Measurements from ENCODE around the gene CDH15.
A peak's percentile ranks its signal among the peaks of the same experiment; 100 is the strongest.
"Not testable (repeated sequence)": the region's sequence is repeated elsewhere in the genome, so short reads cannot be mapped to it uniquely, and the experiment has no call there.

CDH15 gene

DNA sequence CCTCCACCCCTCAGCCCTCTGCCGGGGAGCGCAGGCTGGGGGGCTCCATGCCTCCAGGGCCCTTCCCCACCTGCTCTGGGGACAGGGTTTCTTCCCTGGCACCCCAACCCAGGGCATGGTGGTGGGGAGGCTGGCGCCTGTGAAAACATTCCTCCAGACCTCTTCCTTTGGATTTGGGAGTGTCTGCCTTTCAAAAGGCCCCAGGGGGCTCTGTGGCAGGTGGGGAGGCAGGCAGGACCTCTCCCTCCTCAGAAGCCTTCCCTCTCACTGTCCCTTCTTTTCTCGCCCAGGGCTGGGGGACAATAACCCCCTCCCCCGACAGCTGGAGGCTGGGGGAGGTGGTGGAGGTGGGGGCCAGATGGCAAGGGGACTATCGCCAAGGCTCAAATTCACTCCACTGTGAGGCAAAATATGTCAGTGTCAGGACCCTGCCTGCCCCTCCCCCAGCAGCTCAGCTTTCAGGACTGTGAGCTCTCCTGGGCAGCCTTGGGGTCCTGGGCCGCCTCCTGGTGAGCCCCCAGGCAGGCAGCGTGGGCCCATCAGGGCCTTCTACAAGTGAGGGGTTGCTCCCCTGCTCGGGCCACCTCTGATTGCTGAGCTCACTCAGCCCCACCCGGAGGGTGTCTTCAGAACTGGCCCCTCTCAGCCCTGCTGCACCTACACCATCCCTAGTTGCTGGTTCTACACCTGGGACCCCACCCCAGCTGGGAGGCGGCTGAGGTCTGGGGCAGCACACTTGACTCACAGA is 1.8 kb downstream of the CDH15 start:
- no peak for DNase-seq

DNA sequence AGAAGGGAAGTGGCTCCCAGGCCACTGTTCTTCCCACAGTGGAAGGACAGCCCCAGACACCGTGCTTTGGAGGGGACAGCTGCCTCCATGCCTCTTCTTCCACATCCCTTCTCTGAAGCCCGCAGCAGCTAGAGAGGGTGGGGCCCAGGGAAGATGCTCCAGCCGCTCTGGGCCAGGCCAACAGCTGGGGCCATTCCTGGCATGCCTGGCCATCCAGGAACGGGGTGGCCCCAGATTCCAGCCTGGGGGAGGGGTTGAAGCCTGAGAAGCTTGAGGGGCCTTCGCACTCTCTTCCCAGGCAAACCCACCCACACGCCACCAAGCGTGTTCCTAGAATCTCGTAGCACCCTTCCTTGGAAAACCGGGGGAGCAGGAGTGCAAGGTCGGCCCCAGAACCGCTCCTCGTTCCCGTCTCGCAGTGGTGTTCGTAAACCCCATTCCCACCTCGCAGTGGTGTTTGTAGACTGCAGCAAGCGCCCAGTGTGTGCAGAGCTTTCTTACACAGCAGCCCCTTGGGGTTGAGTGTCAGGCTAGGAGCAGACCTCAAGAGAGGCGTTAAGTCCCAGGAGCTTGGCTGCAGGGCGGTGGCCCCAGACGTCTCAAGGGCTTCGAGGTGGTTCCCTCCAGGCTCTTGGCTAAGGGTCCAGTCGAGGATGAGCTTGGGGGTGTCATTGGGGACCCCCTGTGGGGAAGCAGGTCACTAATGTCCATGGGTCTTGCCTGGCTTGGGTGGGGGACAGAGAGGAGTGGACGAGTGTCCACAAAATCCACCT is 2.7 kb downstream of the CDH15 start:
- no peak for DNase-seq

DNA sequence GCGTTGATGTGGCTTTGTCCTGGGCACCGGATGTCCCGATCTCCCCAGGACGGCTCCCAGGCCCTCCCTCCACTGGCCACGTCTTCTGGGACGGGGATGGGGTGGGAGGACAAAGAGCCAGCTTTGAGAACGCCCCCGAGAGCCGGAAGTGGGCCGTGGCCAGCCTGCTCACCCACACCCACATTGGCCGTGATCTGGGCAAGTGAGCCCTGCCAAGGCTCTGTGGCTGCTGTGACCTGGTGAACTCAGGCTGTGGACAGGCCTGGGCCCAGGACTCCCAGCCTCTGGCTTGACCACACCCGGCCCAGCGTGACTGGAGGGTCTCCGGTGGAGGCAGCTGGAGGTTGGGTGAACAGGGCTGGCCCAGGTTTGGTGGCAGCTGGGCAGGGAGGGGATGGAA is 3.3 kb downstream of the CDH15 start:
- DNase-seq = no peak

DNA sequence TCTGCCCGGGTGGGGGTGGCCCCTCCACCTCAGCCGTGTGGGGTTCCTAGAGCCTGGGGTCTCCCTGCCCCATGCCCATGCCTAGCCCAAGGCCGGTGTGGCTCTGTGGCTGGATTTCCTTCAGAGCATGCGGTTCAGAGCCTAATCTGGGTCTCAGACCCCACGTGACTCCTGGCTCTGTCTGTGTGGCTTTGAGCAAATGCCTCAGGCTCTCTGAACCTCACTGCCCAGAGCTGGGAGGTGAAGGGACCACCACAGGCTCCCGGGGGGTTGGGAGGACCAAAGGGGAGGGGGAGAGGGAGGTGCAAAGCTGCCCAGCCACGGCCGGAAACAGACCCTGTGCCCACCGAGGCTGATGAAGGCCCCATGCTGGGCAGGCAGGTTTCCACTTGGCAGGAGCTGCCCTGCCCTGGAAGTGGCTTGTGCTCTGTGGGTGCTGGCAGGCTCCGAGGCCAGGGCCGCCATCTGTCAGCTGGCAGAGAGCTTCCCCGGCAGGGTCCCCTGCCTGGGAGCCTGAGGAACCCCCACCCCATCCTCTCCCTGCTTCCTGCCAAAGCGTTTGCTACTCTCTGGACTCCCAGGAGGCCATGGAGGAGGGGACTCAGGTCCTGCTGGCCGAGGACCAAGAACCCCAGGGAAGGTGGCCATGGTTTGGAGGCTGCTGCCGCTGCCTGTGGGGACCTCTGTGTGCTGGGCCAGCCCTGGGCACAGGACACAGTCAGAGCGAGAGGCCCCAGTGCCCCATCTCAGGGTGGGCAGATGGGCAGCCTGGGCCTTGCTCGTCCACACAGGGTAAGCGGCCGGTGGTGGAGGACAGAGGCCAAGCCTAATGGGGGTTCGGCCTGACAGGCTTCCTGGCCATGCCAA is 4.0 kb downstream of the CDH15 start:
- peak; percentile 71 for DNase-seq

DNA sequence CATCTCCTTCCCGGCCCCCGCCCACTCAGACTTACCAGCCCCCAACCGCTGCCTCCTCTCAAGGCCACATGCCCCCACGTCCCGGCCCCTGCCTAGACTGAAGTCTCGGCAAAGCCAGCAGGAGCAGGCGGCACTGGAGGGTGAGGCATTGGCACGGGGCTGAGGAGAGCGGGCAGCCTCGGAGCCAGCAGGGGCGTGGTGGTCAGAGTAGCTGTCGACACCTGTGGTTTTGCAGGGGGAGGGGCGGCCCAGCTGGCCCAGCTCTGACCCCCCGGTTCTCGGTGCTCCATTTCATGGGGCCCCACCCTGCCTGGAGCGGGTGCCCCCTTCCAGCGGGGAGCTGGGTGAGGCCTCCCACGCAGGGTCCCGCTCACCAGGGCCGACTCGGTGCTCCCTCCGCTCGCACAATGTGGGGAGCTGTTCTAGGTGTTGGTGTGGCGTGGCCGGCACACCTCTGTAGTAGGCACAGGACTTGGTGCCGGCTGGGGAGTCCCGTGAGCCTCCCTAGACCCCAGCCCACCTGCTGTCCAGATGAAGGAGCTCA is 4.7 kb downstream of the CDH15 start:
- peak; percentile 23 for DNase-seq

DNA sequence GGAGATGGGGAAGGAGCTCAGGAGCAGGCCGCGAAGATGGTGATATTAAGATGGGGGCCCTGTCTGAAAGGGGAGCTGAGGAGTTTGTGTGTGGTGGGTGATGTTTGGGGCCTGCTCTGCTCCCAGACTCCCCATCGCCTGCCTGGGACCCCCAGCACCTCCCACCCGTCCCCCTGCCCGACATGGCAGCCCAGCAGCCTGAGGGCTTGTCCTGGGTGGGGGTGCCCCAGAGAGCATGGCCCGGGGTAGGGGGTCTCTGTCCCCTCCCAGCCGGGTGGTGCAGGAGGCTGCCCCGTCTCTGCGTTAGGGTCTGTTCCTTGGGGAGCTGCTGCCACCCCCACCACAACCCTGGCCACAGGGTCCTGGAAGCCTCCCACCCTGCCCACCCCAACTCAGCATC is 5.2 kb downstream of the CDH15 start:
- DNase-seq = no peak

DNA sequence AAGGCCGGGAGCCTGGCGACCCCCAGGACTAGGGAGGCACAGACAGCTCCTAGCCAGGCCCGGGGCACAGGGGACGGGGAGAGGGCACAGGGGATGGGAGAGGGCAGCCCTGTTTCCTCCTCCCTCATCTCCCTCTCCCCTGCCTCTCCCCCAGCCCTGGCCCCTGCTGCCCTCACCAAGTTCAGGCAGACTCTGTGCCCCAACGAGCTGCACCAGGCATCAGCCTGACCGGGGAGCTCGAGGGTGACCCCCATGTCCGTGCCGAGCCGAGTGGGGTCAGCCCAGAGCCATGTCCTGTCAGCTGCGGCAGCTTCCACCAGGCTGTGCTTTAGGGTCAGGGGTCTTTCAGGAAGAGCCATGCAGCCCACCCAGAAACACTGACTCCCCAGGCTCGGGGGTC is 6.0 kb downstream of the CDH15 start:
- DNase-seq = no peak

DNA sequence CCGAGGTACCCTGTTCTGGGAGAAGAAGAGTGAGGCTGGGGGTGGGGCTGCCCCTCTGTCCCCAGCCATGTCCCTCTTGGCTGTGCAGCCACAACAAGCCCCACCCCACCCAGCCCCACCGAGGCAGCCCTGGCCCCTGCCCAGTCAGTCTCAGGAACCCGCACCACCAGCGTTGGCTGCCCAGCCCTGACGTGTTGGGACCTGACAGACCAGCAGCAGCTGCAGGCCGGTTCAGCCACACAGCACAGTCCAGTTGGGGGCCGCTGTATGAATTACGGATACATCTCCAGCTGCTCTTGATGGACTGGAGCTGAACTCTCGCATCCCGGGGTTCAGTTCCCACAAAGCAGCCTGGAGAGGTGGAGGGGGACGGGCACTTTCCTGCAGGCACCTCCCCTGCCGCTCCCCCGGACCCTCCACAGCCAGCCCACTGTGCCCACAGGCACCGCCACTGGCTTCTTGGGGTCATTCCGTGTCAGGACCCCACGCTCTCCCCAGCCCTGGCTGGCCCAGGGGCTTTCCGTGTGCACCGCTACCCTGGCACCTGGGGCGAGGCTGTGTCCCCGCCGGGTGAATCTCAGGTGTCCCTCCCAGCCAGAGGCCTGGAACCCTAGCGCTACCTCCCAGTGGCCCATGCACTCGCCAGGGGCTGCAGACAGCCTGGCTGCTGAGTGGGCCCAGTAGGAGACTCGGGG is 7.1 kb downstream of the CDH15 start:
- DNase-seq = no peak

DNA sequence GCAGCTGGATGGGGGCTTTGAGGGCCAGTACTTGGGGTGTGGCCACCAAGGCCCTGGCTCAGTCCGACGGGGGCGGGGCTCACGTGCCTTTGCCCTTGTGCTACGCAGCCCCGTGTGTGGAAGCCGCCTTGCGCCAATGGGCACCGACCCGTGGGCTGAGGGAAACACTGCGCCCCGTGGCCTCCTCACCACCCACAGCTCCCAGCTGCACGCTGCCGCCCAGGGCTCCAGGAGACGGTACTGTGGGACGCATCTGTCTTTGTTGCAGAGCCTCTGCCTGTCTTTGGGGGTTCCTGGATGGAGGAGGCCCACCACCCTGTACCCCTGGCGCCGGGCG is 7.6 kb downstream of the CDH15 start:
- no peak for DNase-seq

DNA sequence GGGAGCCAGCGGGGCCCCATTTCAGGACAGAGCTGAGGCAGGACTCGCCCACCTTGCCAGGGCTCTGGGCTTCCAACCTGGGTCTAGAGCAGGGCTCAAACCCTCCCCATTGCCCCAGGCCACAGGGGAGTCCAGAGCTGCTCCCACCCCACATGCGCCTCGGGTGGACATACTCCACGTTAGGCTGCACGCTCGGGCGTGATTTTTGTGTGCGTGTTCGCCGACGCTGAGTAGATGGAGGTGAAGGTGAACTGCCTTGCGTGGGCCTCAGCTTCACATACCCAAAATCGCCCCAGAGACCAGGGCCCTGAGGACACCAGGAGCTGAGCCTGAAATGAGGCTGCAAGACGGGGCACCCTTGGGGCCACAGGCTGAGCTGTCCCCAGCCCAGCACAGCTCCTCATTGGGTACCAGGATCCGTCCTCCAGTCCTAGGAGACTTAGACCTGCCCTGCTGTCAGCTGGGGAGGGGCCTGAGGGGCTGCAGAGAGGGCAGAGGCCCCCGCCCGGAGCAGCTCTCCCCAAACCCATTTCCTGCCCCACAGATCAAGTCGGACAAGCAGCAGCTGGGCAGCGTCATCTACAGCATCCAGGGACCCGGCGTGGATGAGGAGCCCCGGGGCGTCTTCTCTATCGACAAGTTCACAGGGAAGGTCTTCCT is 8.2 kb downstream of the CDH15 start:
- no peak for DNase-seq

DNA sequence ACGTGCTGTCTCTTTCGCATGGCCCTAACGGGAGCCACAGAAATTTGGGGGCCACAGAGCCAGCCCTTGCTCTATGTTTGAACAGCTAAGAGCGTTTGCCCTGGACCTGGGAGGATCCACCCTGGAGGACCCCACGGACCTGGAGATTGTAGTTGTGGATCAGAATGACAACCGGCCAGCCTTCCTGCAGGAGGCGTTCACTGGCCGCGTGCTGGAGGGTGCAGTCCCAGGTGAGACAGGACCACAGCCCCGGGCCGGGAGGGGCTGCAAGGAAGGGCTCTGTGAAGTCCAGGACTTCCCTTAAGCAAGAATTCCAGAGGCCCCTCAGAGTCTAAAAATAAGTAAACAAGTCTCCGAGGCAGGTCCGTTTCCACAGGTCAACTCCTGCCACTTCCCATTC is 11.9 kb downstream of the CDH15 start:
- DNase-seq = no peak

DNA sequence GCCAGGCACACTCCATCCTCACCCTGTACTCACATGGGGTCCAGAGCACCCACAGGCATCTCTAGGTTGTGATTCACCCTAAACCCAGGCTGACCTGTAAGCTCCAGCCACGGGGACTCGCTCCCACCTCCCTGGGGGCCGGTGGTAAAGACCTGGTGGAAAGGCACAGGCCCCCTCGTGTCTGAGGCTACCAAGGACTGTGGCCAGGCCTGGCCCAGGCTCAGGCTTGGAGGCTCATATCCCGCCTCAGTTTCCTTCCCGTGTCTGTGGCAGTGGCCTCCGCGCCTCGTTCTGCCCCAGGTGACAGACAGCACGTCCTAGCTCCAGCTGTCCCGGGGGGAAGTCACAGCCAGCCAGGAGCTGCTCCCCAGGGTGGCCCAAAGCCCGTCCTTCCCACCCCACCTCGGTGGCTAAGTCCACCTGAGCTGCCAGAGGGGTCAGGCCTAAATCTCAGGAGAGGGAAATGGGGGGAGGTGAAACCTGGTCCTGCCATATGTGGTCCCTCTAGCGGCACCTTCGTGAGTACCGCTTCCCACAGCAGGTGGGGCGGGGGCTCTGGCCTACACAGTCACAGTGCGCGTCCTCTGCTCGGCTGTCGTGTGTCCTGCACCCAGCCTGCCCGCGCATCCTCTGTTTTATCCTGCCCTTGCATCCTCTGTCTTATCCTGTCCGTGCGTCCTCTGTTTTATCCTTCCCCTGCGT is 12.6 kb downstream of the CDH15 start:
- DNase-seq = no peak

DNA sequence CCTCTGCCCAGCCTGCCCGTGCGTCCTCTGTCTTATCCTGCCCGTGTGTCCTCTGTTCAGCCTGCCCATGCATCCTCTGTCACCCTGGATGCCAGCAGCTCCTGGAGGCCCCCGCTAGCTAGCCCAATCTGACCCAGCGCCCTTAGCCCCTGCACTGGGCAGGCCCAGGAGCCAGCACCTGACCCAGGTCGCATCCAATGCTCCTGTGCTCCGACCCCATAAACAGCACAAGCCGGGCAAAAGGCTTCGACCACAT is 13.1 kb downstream of the CDH15 start:
- no peak for DNase-seq

DNA sequence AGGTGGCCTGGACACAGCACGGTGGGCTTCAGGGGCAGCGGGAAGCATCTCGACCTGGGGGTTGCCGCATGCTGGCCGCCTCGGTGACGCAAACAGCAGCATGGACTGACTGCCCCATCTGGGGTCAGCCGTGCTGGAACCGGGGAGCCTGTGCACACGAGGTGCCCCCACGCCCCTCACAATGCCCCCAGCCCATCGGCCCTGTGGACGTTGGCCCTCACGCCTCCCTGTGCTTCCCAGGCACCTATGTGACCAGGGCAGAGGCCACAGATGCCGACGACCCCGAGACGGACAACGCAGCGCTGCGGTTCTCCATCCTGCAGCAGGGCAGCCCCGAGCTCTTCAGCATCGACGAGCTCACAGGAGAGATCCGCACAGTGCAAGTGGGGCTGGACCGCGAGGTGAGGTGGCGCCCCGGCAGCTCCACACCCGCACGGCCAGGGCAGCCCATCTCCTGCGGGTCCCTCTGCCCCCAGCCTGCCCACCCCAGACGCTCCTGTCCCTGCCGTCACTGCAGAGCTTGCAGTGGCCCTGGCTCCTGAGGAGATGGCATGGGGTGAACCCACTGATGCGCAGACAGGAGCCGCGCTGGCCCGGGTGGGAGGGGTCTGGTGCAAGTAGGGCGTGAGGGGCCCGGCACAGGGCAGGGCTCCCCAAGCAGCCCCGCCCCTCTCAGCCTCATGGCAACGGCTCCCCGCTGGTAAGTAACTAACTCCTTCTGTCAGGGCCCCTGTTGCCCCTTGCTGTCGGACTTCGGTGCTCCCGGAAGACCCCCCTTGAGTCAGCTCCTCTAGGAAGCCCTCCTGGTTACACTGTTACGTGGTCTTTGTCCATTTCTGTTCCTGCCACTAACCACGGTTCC is 13.6 kb downstream of the CDH15 start:
- DNase-seq = no peak

DNA sequence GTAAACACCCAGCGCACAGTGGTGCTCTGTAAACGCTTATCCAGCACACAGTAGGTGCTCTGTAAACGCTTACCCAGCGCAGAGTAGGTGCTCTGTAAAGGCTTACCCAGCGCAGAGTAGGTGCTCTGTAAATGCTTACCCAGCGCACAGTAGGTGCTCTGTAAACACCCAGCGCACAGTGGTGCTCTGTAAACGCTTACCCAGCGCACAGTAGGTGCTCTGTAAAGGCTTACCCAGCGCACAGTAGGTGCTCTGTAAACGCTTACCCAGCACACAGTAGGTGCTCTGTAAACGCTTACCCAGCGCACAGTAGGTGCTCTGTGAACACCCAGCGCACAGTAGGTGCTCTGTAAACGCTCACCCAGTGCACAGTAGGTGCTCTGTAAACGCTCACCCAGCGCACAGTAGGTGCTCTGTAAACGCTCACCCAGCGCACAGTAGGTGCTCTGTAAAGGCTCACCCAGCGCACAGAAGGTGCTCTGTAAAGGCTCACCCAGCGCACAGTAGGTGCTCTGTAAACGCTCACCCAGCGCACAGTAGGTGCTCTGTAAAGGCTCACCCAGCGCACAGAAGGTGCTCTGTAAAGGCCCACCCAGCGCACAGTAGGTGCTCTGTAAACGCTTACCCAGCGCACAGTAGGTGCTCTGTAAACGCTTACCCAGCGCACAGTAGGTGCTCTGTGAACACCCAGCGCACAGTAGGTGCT is 14.5 kb downstream of the CDH15 start:
- not testable (repeated sequence) for DNase-seq

DNA sequence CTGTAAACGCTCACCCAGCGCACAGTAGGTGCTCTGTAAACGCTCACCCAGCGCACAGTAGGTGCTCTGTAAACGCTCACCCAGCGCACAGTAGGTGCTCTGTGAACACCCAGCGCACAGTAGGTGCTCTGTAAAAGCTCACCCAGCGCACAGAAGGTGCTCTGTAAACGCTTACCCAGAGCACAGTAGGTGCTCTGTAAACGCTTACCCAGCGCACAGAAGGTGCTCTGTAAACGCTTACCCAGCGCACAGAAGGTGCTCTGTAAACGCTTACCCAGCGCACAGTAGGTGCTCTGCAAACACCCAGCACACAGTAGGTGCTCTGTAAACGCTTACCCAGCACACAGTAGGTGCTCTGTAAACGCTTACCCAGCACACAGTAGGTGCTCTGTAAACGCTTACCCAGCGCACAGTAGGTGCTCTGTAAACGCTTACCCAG is 15.1 kb downstream of the CDH15 start:
- DNase-seq = not testable (repeated sequence)

DNA sequence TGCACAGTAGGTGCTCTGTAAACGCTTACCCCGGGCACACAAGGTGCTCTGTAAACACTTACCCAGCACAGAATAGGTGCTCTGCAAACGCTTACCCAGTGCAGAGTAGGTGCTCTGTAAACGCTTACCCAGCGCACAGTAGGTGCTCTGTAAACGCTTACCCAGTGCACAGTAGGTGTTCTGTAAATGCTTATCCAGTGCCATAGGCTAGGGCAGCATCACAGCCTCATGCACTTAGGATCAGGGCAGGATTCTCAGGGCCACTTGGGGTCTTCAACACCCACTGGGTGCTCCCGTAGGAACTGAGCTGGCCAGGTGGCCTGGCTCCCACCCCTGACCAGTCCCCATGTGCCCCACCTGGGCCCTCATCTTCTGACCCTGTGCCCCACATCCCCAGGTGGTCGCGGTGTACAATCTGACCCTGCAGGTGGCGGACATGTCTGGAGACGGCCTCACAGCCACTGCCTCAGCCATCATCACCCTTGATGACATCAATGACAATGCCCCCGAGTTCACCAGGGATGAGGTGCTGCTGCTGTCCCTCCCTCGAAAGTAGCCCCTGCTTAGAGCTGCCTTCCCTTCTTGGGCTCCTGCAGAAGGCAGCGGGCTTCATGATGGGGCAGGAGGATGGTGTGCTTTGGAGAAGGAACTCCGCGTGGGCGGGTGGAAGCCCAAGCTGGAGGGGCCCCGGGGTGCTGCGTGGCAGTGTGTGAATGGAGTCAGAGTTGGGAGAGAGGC is 15.7 kb downstream of the CDH15 start:
- DNase-seq = no peak

DNA sequence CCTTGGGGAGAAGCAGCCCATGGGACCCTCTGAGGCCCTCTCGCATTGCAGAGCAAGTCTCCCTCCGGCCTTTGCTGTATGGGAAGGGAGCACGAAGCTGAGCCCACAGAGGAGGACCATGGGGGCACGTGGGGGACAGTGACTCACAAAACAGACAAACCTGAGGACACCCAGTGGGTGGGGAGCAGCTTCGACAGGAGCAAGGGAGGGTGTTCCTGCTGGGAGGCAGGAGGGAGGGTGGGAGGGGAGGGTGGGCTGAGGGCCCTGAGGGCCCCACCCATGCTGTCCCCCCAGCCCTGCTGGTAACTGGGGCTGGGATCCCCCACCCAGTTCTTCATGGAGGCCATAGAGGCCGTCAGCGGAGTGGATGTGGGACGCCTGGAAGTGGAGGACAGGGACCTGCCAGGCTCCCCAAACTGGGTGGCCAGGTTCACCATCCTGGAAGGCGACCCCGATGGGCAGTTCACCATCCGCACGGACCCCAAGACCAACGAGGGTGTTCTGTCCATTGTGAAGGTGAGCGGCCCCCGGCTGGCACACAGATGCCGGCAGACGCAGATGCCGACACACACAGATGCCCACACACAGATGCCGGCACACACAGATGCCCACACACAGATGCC is 16.3 kb downstream of the CDH15 start:
- no peak for DNase-seq

All from NCI-H1092 treated with DMSO at 0.1 percent for 48 hours (cell line).